Measurements from ENCODE around the gene TGFBR3L. TPM values are rescaled to one million over a fixed set of nuclear protein-coding genes. Genes with fewer than 3 reads are reported as not detected.
"Not testable (repeated sequence)": the region's sequence is repeated elsewhere in the genome, so short reads cannot be mapped to it uniquely, and the experiment has no call there.

TGFBR3L gene
- total and polyA plus RNA-seq, 10 of the 15 experiments (the other 5 are each of a cell fraction or from before 2014, with no cell fraction given) = 0.20 to 0.23 TPM; not detected in 8

DNA sequence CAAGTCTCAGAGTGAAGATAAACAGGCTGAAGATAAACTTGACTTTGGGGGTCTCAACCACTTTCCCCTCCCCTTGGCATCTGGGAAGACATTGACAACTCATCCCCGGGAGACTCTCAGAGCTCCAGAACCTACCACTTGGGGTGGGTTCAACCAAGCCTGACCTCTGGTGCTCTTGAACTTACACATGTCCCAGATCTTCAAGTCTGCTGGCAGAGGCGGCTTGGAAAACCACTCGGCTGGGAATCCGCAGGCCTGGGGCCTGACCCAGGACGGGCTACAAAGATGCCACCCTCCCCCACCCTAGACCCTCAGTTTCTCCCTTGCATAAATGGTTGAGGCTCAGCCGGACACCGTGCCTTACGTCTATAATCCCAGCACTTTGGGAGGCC lies 25.8 kb upstream of the TGFBR3L start:
- H4K20me1 ChIP-seq (ENCODE audit: control insufficient read depth, insufficient read depth) = no peaks in the 10 kb centered on the region
- DNase-seq (ENCODE audit: low read depth, low spot score) (no peak), ATAC-seq (no peak), FAIRE-seq (no peak)
- no peaks in the 10 kb centered on the region for H3K9me3 ChIP-seq (replicated peaks; ENCODE audit: control insufficient read depth, insufficient read depth, low read length)
- intact Hi-C loops (cut with micrococcal nuclease; ENCODE audit: unreplicated experiment) = no loop called here
- ChIA-PET RAD21 (ENCODE audit: unreplicated experiment) (no interaction called here), SMC1A (ENCODE audit: uncharacterized antibody, unreplicated experiment) (no interaction called here), CTCF (no interaction called here), POLR2A (no interaction called here)
- H3K79me2 ChIP-seq (ENCODE audit: control insufficient read depth, insufficient read depth, low read length) = no peaks in the 10 kb centered on the region
- no peaks in the 10 kb centered on the region for H3K4me1 ChIP-seq (ENCODE audit: control insufficient read depth, insufficient read depth, low read length)
- H3K9ac ChIP-seq (ENCODE audit: control insufficient read depth, insufficient read depth, low read length) = no peak overlapping the region
- no peak overlapping the region for H2AFZ ChIP-seq (ENCODE audit: control insufficient read depth, low read depth, low read length)
- TF ChIP-seq, protein P1, sequence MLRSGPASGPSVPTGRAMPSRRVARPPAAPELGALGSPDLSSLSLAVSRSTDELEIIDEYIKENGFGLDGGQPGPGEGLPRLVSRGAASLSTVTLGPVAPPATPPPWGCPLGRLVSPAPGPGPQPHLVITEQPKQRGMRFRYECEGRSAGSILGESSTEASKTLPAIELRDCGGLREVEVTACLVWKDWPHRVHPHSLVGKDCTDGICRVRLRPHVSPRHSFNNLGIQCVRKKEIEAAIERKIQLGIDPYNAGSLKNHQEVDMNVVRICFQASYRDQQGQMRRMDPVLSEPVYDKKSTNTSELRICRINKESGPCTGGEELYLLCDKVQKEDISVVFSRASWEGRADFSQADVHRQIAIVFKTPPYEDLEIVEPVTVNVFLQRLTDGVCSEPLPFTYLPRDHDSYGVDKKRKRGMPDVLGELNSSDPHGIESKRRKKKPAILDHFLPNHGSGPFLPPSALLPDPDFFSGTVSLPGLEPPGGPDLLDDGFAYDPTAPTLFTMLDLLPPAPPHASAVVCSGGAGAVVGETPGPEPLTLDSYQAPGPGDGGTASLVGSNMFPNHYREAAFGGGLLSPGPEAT (IDR thresholded peaks at IDR 0.05; ENCODE audit: low read depth) = no peak
- no peaks in the 10 kb centered on the region for H3K36me3 ChIP-seq (ENCODE audit: control insufficient read depth in 2 of 2, insufficient read depth in 2 of 2, low read length in 1 of 2)
- no peak overlapping the region for H3K4me3 ChIP-seq
- peaks cover 0 to 2% of the 10 kb centered on the region in 2 experiments; a peak in 2 of 4 replicates for H3K27me3 ChIP-seq (replicated peaks in 1 of 2; ENCODE audit: control insufficient read depth in 2 of 2, insufficient read depth in 2 of 2, low read length in 1 of 2)
- WGBS (ENCODE audit: insufficient coverage, insufficient replicate concordance, low lambda C conversion rate, missing lambda C conversion rate) = 53% methylated on average over 8 of the region's 8 CpGs
- no peak overlapping the region for H3K27ac ChIP-seq (ENCODE audit: control insufficient read depth, insufficient read depth)
- no peak overlapping the region for H3K4me2 ChIP-seq (ENCODE audit: control insufficient read depth, insufficient read depth)
- in situ Hi-C loops (cut with MboI) = no loop called here
- no TSS peak for BruUV-seq (replicated peaks)

DNA sequence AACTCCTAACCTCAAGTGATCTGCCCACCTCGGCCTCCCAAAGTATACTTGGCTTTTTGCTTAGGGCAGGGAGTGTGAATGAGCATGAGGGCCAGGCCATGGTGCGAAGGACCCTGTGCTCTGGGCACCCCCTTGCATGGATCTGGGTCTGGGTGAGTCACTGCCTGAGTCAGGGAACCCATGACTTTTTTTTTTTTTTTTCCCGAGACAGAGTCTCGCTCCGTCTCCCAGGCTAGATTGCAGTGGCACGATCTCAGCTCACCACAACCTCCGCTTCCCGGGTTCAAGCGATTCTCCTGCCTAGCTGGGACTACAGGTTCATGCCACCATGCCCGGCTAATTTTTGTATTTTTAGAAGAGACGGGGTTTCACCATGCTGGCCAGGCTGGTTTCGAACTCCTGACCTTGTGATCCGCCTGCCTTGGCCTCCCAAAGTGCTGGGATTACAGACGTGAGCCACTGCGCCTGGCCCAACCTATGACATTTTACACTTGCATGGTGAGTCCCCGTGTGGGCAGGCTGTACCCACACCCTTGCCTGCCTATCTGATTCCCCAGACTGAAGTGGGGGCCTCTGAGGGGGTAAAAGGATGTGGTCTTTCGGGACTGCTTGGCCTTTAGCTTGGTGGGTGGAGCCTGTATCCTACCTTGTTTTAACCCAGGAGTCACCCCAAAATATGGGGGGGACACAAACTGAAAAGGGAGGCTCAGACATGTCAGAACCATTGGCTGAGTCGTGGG lies 21.1 kb upstream of the TGFBR3L start:
- BruUV-seq (replicated peaks); ATAC-seq; H3K27me3 ChIP-seq (replicated peaks in 1 of 2; ENCODE audit: control insufficient read depth in 2 of 2, insufficient read depth in 2 of 2, low read length in 1 of 2); H3K9ac ChIP-seq (ENCODE audit: control insufficient read depth, insufficient read depth, low read length); DNase-seq (ENCODE audit: low read depth, low spot score); CTCF ChIA-PET; H3K4me2 ChIP-seq (ENCODE audit: control insufficient read depth, insufficient read depth); in situ Hi-C loops (cut with MboI); H3K79me2 ChIP-seq (ENCODE audit: control insufficient read depth, insufficient read depth, low read length); H2AFZ ChIP-seq (ENCODE audit: control insufficient read depth, low read depth, low read length); intact Hi-C loops (cut with micrococcal nuclease; ENCODE audit: unreplicated experiment); H3K4me3 ChIP-seq; H4K20me1 ChIP-seq (ENCODE audit: control insufficient read depth, insufficient read depth); SMC1A ChIA-PET (ENCODE audit: uncharacterized antibody, unreplicated experiment); H3K27ac ChIP-seq (ENCODE audit: control insufficient read depth, insufficient read depth); FAIRE-seq; H3K4me1 ChIP-seq (ENCODE audit: control insufficient read depth, insufficient read depth, low read length); POLR2A ChIA-PET; H3K36me3 ChIP-seq (ENCODE audit: control insufficient read depth in 2 of 2, insufficient read depth in 2 of 2, low read length in 1 of 2); H3K9me3 ChIP-seq (replicated peaks; ENCODE audit: control insufficient read depth, insufficient read depth, low read length); RAD21 ChIA-PET (ENCODE audit: unreplicated experiment): not testable (repeated sequence)
- 49% methylated on average over 11 of the region's 18 CpGs for WGBS (ENCODE audit: insufficient coverage, insufficient replicate concordance, low lambda C conversion rate, missing lambda C conversion rate)

All from GM12878 (cell line).